Right lobe of liver (tissue), 6 donors: ENCODE measurements around the gene NOBOX. TPM values are rescaled to one million over a fixed set of nuclear protein-coding genes. Genes with fewer than 3 reads are reported as not detected.
A peak's percentile ranks its signal among the peaks of the same experiment; 100 is the strongest.

ENCODE experiments used
- ATAC-seq, 4 donors: fragments of 200-7000 bp; cut with Tn5 transposase; one replicate each; pipeline ENCODE4 v1.9.1; 2020; ENCODE audit warnings: mild to moderate bottlenecking in 4 of 4, moderate library complexity in 4 of 4
- DNase-seq, 3 donors: peaks; one replicate each; pipeline ENCODE4 v3.0.0-alpha.2; 2020
- H3K27ac ChIP-seq, 3 donors: fragments of 200-600 bp; one replicate each; pipeline ENCODE4 v1.8.0; 2022
- H3K27me3 ChIP-seq, 2 donors: fragments of 200-600 bp; one replicate each; pipeline ENCODE4 v1.8.0; 2022
- H3K36me3 ChIP-seq, 4 donors: fragments of 200-600 bp; sonication (generic) in 1 of 4; one replicate each; pipeline versions ENCODE4 v1.5.1 to v1.8.0; 2017 to 2022; ENCODE audit warnings: control low read depth in 1 of 4
- H3K4me1 ChIP-seq, 4 donors: fragments of 200-600 bp; sonication (generic) in 1 of 4; one replicate each; pipeline versions ENCODE4 v1.5.1 to v1.8.0; 2017 to 2022; ENCODE audit warnings: control low read depth in 1 of 4
- H3K4me3 ChIP-seq, 3 donors: fragments of 200-600 bp; one replicate each; pipeline ENCODE4 v1.8.0; 2022
- H3K9me3 ChIP-seq, 4 donors: fragments of 200-600 bp; sonication (generic) in 1 of 4; one replicate each; pipeline versions ENCODE4 v1.5.1 to v1.8.0; 2017 to 2022; ENCODE audit warnings: control low read depth in 1 of 4
- CTCF ChIP-seq, 4 donors: fragments of 200-600 bp in 3 of 4; fragments of 450-650 bp in 1 of 4; IDR thresholded peaks; one replicate each; pipeline versions ENCODE4 v1.5.1 to v1.8.0; 2016 to 2022; ENCODE audit warnings: antibody characterized with exemption in 4 of 4, mild to moderate bottlenecking in 2 of 4
- POLR2A ChIP-seq: fragments of 450-650 bp; IDR thresholded peaks from one replicate; pipeline ENCODE4 v1.6.1; 2017; ENCODE audit warnings: antibody characterized with exemption, mild to moderate bottlenecking
- WGBS: methylation state at CpG from one replicate; pipeline ENCODE4 v1.1.6; 2018; ENCODE audit warnings: low coverage, low lambda C conversion rate; ENCODE audit not compliant: insufficient coverage; ENCODE audit errors: missing lambda C conversion rate; 5-methylcytosine and 5-hydroxymethylcytosine counted together
- intact Hi-C, 2 donors: fragments of 100-400 bp; cut with DNase I; formaldehyde crosslinking; loops; one replicate each; pipeline versions ENCODE4 v1.11.2 to v1.14.1; 2022
- long read RNA-seq: library from polyadenylated mRNA; unstranded; transcript quantifications from one replicate; pipeline ENCODE4 v2.0.0, GENCODE V29; 2019
- total RNA-seq, 6 experiments: library from RNA; depleted of rRNA in 2 of 6; stranded (reverse); fragments of >200 nt in 2 of 6; fragmentation: NEBNext Ultra II Directional in 3 of 6; extraction: Animal tissue kit (Norgen Biotek cat#: 25700) in 3 of 6; gene quantifications; one replicate each; pipeline versions ENCODE4 v1.1.0 to v1.2.4, GENCODE V29; 2016 to 2023
- donor health status: DM: no; HTN: yes; CAD: no.
- donor health status: DM: no; HTN: no; CAD: no.
- donor health status: DM: no; HTN: no; CAD: no.
- donor health status: DM: no; HTN: yes; CAD: no.
- donor health status: DM: no; HTN: yes; CAD: no.

Gene NOBOX
- not detected for total RNA-seq
- long read RNA-seq: 0 reads

DNA sequence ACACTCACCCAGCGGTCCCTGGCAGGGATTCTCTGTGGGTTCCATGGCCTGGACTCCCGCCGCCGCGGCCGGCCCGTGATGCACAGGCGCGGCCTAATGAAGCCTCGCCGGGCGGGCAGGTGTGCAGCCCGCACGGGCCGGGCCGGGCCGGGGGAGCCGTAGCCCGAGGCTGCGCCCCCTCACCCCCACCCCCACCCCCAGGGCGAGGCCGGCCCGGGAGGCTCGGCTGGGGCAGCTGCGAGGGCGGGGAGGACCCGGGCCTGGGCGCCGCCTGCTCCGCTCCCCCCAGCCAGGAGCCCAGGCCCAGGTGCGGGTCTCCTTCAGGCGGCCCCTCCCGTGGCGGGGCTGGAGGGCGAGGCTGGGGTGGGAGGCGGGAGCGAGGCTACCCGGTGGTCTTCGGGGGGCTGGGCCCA, at the start of gene NOBOX:
Gene NOBOX (minus strand): TSS at position 45 of the 413 bp plus-strand sequence.
- H3K27ac ChIP-seq: no peak within 1 kb of the TSS
- 50% methylated on average over 2 of the region's 39 CpGs for WGBS
- no peak for TF ChIP-seq CTCF (IDR thresholded peaks at IDR 0.05)
- intact Hi-C loops: no loop called here
- H3K27me3 ChIP-seq: no peaks in the 10 kb centered on the region
- no peaks in the 10 kb centered on the region for H3K9me3 ChIP-seq
- DNase-seq (no peak), ATAC-seq (peak in 1 of 4 donors; percentile 21)
- H3K4me3 ChIP-seq: no peak within 1 kb of the TSS
- no peaks in the 10 kb centered on the region for H3K36me3 ChIP-seq
- H3K4me1 ChIP-seq: no peaks in the 10 kb centered on the region

DNA sequence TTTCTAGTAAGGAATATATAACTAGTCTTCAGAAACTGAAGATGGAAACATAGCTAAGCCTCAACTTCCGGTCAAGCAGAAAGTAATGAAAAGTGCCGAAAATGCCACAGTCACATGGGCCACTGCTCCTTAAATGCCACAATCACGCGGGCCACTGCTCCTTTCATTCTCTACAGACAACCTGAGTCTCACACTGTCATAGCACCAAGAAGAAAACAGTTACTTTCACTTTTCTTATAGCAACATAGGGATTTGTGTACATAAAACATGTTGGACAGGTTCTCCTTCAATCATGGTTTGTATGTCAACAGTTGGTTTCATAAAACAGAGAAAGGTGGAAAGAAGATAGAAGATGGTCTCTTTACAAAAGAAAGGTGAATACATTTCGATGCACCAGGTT, 48.6 kb upstream of the NOBOX start:
- 88% methylated on average over 5 of the region's 5 CpGs for WGBS
- no peak for DNase-seq
- Histone ChIP-seq H3K36me3 (no peaks in the 10 kb centered on the region), H3K27me3 (no peaks in the 10 kb centered on the region), H3K9me3 (no peaks in the 10 kb centered on the region), H3K4me1 (no peaks in the 10 kb centered on the region), H3K27ac (no peak overlapping the region), H3K4me3 (no peak overlapping the region)
- intact Hi-C loops: no loop called here
- ATAC-seq: no peak
- TF ChIP-seq CTCF (IDR thresholded peaks at IDR 0.05): no peak
- no peak for TF ChIP-seq POLR2A

- no peaks in the 10 kb centered on the region for H3K9me3 ChIP-seq
- TF ChIP-seq CTCF (IDR thresholded peaks at IDR 0.05) (no peak), POLR2A (no peak)
- intact Hi-C loops: no loop called here
- no peak for ATAC-seq
- no peak overlapping the region for H3K4me3 ChIP-seq
- no peaks in the 10 kb centered on the region for H3K27me3 ChIP-seq
- DNase-seq: no peak
- no peaks in the 10 kb centered on the region for H3K36me3 ChIP-seq
- WGBS: 80% methylated on average over 1 of the region's 1 CpG
- no peaks in the 10 kb centered on the region for H3K4me1 ChIP-seq
- no peak overlapping the region for H3K27ac ChIP-seq
Observed at GRCh38 chr7:144445590-144445989, 42.1 kb upstream of the NOBOX start.

DNA sequence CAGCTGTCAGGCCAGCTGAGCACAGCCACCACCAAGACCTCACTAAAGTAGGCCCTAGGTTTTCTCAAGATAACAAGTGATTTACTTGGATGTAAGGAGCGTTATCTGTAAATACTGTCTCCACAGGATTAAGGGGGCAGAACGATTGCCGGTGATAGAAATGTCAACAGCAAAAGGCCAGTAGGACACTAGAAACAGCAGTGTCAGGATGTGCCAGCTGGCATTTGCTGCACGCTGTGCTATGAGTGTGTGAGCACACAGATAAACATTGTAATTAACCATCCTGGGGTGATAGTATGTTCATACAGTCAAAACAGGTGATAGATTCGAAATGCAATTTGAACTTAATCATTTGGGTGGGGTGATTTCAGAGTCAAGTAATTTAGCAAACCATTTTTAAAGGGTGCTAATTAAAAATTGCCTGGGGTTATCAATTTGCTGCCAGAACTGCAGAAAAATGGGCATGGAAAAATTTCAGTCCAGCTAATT, 36.3 kb upstream of the NOBOX start:
- no peaks in the 10 kb centered on the region for H3K4me1 ChIP-seq
- no peaks in the 10 kb centered on the region for H3K36me3 ChIP-seq
- H3K27ac ChIP-seq: no peak overlapping the region
- H3K27me3 ChIP-seq: no peaks in the 10 kb centered on the region
- 21% methylated on average over 5 of the region's 5 CpGs for WGBS
- TF ChIP-seq POLR2A: no peak
- TF ChIP-seq CTCF (IDR thresholded peaks at IDR 0.05): no peak
- H3K4me3 ChIP-seq: no peak overlapping the region
- intact Hi-C loops: no loop called here
- H3K9me3 ChIP-seq: no peaks in the 10 kb centered on the region
- peak in 2 of 4 donors; percentile 47 to 56 for ATAC-seq
- DNase-seq: no peak

- intact Hi-C loops: no loop called here
- Histone ChIP-seq H3K9me3 (no peaks in the 10 kb centered on the region), H3K4me1 (no peaks in the 10 kb centered on the region), H3K27ac (no peak overlapping the region), H3K4me3 (no peak overlapping the region), H3K27me3 (no peaks in the 10 kb centered on the region), H3K36me3 (no peaks in the 10 kb centered on the region)
- TF ChIP-seq CTCF (IDR thresholded peaks at IDR 0.05) (no peak), POLR2A (no peak)
- WGBS: 68% methylated on average over 3 of the region's 3 CpGs
- DNase-seq (no peak), ATAC-seq (peak in 1 of 4 donors; percentile 38)
Observed at GRCh38 chr7:144438759-144439158, 35.3 kb upstream of the NOBOX start.
